GM21367 (cell line): ENCODE data around the gene CAPN13.

ENCODE experiments used
- ATAC-seq: cut with Tn5 transposase; IDR thresholded peaks from one replicate; pipeline ENCODE4 v1.9.1; 2021; ENCODE audit not compliant: unreplicated experiment

The CAPN13 gene

GRCh38 chr2:30764021-30764800 lies 43.0 kb downstream of the CAPN13 start:
- ATAC-seq, result no peak

GRCh38 chr2:30763151-30763660 lies 44.0 kb downstream of the CAPN13 start:
- no peak for ATAC-seq

DNA sequence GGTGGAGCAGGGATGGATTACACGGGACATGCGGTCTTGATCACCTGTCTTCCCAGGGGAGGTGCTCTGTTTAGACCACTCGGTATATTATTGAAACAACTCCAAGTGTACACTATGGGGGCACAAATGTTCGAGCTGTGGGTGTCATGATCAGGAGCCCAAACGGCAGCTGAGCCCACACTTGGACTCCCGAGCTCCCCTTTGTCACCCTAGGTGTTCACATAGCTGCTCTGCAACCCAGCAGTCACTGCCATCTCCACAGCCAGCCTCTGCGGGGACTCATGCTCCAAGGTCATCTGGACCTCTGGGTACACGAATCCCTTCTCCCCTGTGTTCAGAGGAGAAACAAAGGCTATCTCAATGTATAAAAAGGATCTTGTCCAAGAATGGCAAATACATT lies 46.0 kb downstream of the CAPN13 start:
- ATAC-seq, result no peak

DNA sequence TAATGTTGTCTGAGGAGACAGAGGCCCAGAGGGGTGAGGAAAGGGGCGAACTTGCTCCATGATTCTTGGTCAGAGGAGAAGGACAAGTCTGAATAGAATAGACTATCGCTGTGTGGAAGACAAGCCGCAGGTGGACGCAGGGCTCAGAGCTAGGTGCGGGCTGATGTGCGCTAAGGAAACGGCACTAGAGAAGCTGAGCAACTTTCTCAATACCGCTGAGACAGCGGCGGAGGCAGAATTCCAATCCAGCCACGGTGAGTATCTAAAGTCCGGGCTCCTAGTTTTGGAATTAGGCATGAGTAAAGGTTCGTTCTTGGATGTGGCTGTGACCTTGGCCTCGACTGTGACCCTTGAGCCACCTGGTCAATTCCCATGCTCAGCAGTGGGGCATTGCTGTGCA lies 47.8 kb downstream of the CAPN13 start:
- no peak for ATAC-seq

GRCh38 chr2:30758191-30758651 lies 49.0 kb downstream of the CAPN13 start:
- ATAC-seq, result no peak

GRCh38 chr2:30757749-30758148 lies 49.5 kb downstream of the CAPN13 start:
- ATAC-seq, result no peak

DNA sequence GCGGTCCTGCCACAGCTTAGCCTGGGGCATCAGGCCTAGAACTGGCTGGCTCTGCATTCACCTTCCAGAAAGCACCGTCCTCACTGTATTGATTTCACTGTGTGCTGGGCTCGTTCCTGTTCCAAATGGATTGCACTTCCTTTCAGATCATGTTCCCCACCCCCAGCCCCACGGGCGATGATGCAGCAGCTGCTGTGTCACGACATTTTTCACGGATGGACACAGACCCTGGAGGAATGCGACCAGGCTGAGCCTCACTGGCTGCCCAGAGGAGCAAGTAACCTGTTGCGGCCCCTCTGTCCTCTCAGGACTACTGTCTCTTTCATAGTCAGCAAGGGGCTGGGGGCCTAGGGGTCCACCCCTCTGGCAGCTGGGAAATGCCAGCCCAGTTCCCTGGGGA lies 50.3 kb downstream of the CAPN13 start:
- ATAC-seq, result no peak

GRCh38 chr2:30756051-30756719 lies 51.1 kb downstream of the CAPN13 start:
- ATAC-seq, result no peak

DNA sequence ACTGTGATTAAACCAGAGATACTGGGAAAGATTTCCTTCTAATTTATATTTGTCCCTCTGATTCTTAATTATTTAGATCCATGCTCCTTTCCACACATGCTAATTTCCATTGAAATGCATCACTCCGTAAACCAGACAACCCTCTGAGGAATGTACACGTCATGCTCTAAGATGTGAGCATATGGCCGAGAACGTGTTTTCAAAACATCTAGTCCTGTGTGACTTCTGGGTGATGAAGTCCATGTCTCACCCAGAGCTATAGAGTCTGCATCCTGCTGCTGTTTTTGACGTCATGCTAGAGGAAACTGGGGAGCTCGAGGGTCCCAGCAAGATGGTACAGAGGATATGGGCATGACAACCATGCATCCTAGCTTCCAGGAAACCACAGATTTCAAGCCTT lies 53.6 kb downstream of the CAPN13 start:
- ATAC-seq, result no peak

DNA sequence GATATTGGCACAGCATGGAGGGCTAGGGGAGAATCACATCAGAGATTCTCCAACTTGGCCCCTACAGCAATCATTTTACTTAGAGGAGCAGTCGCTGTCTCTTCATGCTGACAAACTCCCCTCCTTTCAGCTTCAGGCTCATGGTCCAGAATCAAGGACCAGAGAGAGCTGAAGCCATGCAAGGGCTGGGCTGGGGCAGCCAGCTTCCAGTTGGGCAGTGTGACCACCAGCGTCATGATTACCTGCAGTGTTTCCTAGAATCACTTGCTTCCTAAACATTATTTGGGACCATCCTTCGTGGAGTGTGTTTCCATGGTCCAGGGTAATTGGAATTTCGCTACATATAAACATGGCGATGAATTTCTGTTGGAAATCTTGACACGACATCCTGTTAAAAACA lies 54.4 kb downstream of the CAPN13 start:
- no peak for ATAC-seq

DNA sequence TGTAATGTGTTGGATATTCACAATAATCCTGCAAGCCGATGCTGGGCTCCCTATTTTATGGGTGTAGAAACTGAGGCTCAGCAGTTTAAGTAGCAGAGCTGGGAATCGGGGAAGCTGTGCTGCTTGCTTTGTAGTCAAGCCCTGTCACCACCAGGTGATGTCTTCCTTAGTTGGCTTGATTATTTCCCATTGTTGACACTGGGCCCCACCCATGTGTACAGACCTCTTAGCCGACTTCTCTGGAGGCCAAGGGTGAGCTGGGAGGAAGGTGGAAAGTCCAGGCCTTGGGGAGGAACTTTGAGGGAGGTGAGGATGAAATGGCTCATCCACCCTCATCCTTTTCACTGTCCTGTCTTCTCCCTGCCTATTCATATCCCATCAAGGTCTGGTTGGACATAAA lies 60.0 kb downstream of the CAPN13 start:
- ATAC-seq, result no peak

GRCh38 chr2:30744823-30745222 lies 62.4 kb downstream of the CAPN13 start:
- ATAC-seq, result no peak

GRCh38 chr2:30741576-30741975 lies 65.7 kb downstream of the CAPN13 start:
- ATAC-seq, result no peak

GRCh38 chr2:30738141-30738911 lies 68.9 kb downstream of the CAPN13 start:
- ATAC-seq, result no peak

DNA sequence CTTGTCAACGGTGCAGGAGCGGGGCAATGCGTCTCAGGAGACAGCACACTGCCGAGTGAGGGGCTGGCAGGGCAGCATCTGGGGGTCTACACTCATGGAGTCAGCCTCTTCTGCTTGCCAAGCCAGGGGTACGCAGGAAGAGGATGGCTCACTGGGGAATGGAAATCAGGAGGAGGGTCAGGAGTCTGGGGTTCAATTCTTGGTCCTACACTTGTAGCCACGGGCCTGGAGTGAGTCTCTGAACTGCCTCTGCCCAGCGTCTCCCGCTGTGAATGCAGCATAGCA lies 70.0 kb downstream of the CAPN13 start:
- no peak for ATAC-seq

- ATAC-seq, result no peak
Observed at GRCh38 chr2:30736461-30737325, 70.6 kb downstream of the CAPN13 start.

DNA sequence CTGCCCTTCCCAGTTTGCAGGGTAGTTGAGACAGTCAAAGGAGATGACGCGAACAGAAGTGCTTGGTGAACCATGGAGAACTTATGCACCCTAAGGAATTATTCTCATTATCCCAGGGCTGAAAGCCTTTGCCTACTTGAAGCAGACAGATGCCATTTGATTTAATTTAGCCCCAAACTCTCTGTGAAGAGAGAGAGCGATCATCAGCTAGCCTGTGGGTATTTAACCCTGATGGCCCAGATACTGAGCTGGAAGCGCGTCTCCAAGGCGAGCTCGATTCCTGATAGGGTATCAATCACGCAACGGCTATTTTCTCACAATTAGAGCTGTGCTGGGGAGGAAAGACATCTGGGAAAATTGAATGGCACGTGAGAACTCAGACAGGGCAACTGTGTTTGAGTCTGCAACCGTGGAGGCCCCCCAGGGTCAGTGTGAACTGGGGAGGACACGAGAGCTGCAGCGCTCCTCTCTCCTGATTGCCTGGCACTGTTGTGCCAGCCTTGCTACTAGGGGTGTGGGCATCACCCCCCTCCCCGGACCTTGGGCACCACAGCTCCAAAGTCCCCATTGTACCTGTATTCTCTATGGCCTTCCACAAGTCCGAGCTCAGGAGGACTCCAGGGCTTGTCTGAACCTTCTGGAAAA lies 73.2 kb downstream of the CAPN13 start:
- ATAC-seq, result no peak

- ATAC-seq, result no peak
Observed at GRCh38 chr2:30732876-30733275, 74.4 kb downstream of the CAPN13 start.

GRCh38 chr2:30732376-30732775 lies 74.9 kb downstream of the CAPN13 start:
- no peak for ATAC-seq

DNA sequence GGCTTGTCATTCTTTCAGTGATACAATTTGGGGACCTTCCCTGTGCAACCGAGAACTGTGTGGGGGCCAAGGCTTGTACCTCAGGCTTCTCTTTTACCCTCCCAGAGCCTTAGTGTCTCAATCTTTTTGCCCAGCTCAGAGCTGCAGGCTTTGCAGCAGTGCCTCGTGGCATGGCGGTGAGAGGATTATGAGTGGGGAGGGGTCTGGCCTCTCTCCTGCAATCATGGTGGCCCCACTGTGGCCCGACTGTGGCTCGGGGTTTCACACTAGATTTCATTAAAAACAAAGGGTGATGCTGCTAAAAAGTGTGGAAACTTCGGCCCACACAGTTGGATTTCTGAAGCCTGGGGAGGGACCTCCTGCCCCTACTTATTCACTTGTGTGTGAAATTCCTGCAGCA lies 75.5 kb downstream of the CAPN13 start:
- no peak for ATAC-seq
